Skeletal muscle satellite cell (primary cell): ENCODE measurements around the gene PLXDC1.
"Not testable (repeated sequence)": the region's sequence is repeated elsewhere in the genome, so short reads cannot be mapped to it uniquely, and the experiment has no call there.

Experiments used
- H3K27me3 ChIP-seq: 2 replicates; pipeline ENCODE4 v1.7.0; 2013; ENCODE audit warnings: low read length; ENCODE audit not compliant: control insufficient read depth, insufficient read depth
- H3K36me3 ChIP-seq: 2 replicates; pipeline ENCODE4 v1.7.0; 2013; ENCODE audit warnings: mild to moderate bottlenecking, control low read depth, low read length; ENCODE audit not compliant: insufficient read depth
- H3K4me1 ChIP-seq: 2 replicates; pipeline ENCODE4 v1.7.0; 2013; ENCODE audit warnings: low read length; ENCODE audit not compliant: control insufficient read depth, insufficient read depth
- H3K4me2 ChIP-seq: 2 replicates; pipeline ENCODE4 v1.7.0; 2013; ENCODE audit warnings: mild to moderate bottlenecking, low read length
- H3K4me3 ChIP-seq: 2 replicates; pipeline ENCODE4 v1.7.0; 2013; ENCODE audit warnings: low read length
- H3K9ac ChIP-seq: 2 replicates; pipeline ENCODE4 v1.7.0; 2013; ENCODE audit warnings: mild to moderate bottlenecking, low read depth, low read length, moderate library complexity
- H3K9me3 ChIP-seq: replicated peaks from 2 replicates; pipeline ENCODE4 v1.7.0; 2013; ENCODE audit warnings: mild to moderate bottlenecking, control low read depth, low read length

PLXDC1 gene

DNA sequence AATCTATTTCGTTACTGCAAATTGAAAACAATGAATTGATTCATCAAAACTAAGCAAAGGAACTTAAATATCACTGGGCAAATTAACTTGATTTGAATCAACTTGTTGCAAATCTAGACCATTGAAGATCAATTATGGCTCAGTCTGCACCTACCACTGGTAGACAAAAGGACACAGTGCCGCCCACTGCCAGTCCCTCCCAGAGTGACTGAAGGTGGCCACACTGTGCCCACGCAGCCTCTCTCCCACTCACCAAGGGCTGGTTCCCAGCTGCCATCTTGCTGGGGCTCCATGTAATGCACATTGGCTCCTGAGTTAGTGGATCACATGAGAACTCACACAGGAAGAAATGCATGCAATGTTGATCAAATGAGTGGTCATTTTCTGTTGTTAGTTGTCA, 78.1 kb downstream of the PLXDC1 start:
- H3K4me1 ChIP-seq: no peaks in the 10 kb centered on the region
- no peaks in the 10 kb centered on the region for H3K9me3 ChIP-seq
- H3K4me3 ChIP-seq: no peak overlapping the region
- H3K36me3 ChIP-seq: no peaks in the 10 kb centered on the region
- peaks cover 54% of the 10 kb centered on the region for H3K27me3 ChIP-seq
- no peak overlapping the region for H3K9ac ChIP-seq
- no peak overlapping the region for H3K4me2 ChIP-seq

- Histone ChIP-seq H3K4me1 (no peaks in the 10 kb centered on the region), H3K9ac (no peak overlapping the region), H3K27me3 (peaks cover 55% of the 10 kb centered on the region), H3K4me2 (no peak overlapping the region), H3K36me3 (no peaks in the 10 kb centered on the region), H3K9me3 (no peaks in the 10 kb centered on the region), H3K4me3 (no peak overlapping the region)
Measured at GRCh38 chr17:39071573-39071972, 79.9 kb downstream of the PLXDC1 start.

GRCh38 chr17:39069114-39069756, 82.2 kb downstream of the PLXDC1 start:
- H3K4me1 ChIP-seq: peaks cover 7% of the 10 kb centered on the region
- H3K27me3 ChIP-seq: peaks cover 60% of the 10 kb centered on the region

GRCh38 chr17:39064819-39065218, 86.6 kb downstream of the PLXDC1 start:
- Histone ChIP-seq H3K4me3 (no peak overlapping the region), H3K4me1 (peaks cover 19% of the 10 kb centered on the region), H3K9me3 (no peaks in the 10 kb centered on the region), H3K27me3 (peaks cover 42% of the 10 kb centered on the region), H3K4me2 (no peak overlapping the region), H3K36me3 (no peaks in the 10 kb centered on the region), H3K9ac (no peak overlapping the region)

More at GRCh38 chr17:39069114-39069756, 82.2 kb downstream of the PLXDC1 start:
- no peaks in the 10 kb centered on the region for H3K36me3 ChIP-seq
- no peaks in the 10 kb centered on the region for H3K9me3 ChIP-seq
- H3K4me3 ChIP-seq: no peak overlapping the region
- H3K9ac ChIP-seq: no peak overlapping the region
- no peak overlapping the region for H3K4me2 ChIP-seq

DNA sequence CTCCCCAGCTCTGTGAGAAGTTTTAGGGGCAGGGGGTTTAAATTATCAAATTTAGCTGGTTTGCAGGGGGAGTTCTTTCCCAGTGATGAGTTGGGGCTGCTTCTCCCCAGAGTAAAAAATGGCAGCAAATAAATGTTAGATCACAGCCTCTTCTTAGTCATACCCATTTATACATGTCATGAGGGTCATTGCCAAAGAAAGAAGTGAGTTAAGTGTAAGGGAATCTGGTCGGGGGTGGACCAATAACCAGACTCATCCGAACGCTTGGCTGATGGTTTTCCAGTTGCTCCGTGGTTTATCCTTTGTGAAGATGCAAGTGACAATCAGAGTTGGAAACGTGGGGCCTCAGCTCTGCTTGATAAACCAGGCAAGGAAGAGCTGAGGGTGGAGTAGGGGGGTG, 87.1 kb downstream of the PLXDC1 start:
- peaks cover 39% of the 10 kb centered on the region for H3K27me3 ChIP-seq
- no peaks in the 10 kb centered on the region for H3K36me3 ChIP-seq
- H3K9me3 ChIP-seq: no peaks in the 10 kb centered on the region
- no peak overlapping the region for H3K4me3 ChIP-seq
- peaks cover 19% of the 10 kb centered on the region for H3K4me1 ChIP-seq
- H3K4me2 ChIP-seq: no peak overlapping the region
- H3K9ac ChIP-seq: no peak overlapping the region

DNA sequence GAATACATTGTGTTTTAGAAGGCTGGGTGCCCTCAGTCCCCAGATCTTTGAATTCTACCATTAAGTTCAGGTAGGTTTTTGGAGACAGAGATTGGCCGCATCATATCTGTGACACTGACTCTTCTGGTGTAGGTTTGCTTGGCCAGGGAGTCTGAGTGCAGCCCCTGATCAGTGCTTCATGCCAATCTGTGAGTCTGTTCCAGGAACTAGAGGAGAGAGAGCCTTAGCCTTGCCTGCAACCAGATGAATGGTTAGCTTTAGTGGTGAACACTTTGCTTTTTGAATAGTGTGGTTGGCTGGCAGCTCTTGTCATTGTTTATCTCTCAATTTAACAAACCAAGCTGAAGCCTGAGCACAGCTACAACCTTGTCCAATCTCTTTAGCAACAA, 87.8 kb downstream of the PLXDC1 start:
- Histone ChIP-seq H3K9ac (no peak overlapping the region), H3K9me3 (no peaks in the 10 kb centered on the region), H3K4me2 (no peak overlapping the region), H3K27me3 (peaks cover 39% of the 10 kb centered on the region), H3K4me1 (peaks cover 19% of the 10 kb centered on the region), H3K4me3 (no peak overlapping the region), H3K36me3 (no peaks in the 10 kb centered on the region)

- Histone ChIP-seq H3K9me3 (no peaks in the 10 kb centered on the region), H3K27me3 (peaks cover 37% of the 10 kb centered on the region), H3K4me2 (no peak overlapping the region), H3K36me3 (no peaks in the 10 kb centered on the region), H3K4me1 (peaks cover 19% of the 10 kb centered on the region), H3K9ac (no peak overlapping the region), H3K4me3 (no peak overlapping the region)
Measured at GRCh38 chr17:39062846-39063680, 88.4 kb downstream of the PLXDC1 start.

DNA sequence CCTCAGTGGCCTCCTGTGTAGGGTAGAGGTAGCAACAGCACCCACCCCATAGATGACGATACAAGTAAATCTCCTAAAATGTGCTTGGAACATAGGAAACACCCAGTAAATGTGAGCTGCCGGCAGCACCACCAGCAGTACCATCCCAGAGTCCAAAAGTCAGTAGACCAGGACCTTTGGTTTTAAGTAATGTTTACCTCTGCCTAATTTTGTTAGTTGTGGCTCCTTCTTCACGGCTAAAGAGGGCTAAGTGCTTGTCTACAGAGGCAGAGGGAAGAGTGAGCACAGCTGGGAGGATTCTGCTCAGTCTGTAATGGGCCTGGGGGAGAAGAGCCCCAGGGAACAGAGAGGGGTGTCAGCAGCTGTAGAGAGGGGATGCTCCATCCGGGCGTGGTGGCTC, 92.9 kb downstream of the PLXDC1 start:
- H3K4me2 ChIP-seq: no peak overlapping the region
- no peaks in the 10 kb centered on the region for H3K36me3 ChIP-seq
- H3K9ac ChIP-seq: no peak overlapping the region
- H3K4me3 ChIP-seq: no peak overlapping the region
- peaks cover 15% of the 10 kb centered on the region for H3K27me3 ChIP-seq
- H3K9me3 ChIP-seq: no peaks in the 10 kb centered on the region
- peaks cover 14% of the 10 kb centered on the region for H3K4me1 ChIP-seq

DNA sequence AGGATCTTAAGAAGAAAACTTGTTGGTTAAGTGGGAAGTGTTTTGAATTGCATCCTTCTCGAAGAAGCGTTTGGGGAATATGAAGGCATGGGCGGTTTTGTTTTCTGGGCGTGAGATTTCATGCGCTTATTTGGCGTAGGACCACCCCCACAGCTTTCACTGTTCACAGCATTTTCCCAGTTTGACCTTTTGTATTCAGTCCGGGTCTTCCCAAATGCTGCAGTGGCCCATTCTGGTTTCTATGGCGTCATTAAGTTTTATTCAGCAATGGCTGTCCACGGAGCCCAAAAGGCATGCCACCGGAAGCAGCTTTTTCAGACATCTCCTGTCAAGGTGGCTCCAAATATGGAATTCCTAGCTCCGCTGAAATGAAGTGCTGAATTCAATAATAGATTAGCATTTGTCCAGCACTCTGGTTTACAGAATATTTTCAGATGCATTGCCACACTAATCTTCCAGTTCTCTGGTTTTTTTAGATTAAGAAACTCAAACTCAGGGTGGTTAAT, 93.7 kb downstream of the PLXDC1 start:
- H3K9me3 ChIP-seq: no peaks in the 10 kb centered on the region
- H3K4me2 ChIP-seq: peak overlapping the region; percentile 96
- no peak overlapping the region for H3K9ac ChIP-seq
- peaks cover 6% of the 10 kb centered on the region for H3K4me1 ChIP-seq
- peaks cover 21% of the 10 kb centered on the region for H3K27me3 ChIP-seq
- peak overlapping the region; percentile 78 for H3K4me3 ChIP-seq
- H3K36me3 ChIP-seq: no peaks in the 10 kb centered on the region

DNA sequence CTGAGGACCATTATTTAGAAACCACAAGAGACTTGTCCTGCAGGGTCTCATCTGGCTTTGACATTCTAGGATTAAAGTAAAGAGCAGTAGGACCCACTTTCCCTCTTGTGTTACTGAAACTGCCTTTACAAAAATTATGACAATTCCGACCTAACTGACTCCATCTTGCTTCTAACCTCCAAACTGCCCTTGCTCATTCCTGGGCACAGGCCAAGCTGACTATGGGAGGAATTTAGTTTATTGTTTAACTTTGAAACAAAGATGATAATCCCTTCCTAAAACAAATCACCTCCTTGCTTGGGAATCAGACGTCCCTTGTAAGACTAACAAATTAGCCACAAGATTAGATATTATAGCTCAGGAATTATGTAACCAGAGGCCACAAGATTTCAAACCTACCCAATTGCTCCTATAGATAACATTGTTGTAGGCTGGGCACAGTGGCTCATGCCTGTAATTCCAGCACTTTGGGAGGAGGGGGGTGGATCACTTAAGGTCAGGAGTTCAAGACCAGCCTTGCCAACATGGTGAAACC, 97.3 kb downstream of the PLXDC1 start:
- no peaks in the 10 kb centered on the region for H3K9me3 ChIP-seq
- peaks cover 25% of the 10 kb centered on the region for H3K27me3 ChIP-seq
- H3K4me1 ChIP-seq: peaks cover 4% of the 10 kb centered on the region
- H3K4me3 ChIP-seq: no peak overlapping the region
- H3K9ac ChIP-seq: no peak overlapping the region
- no peak overlapping the region for H3K4me2 ChIP-seq
- H3K36me3 ChIP-seq: no peaks in the 10 kb centered on the region

DNA sequence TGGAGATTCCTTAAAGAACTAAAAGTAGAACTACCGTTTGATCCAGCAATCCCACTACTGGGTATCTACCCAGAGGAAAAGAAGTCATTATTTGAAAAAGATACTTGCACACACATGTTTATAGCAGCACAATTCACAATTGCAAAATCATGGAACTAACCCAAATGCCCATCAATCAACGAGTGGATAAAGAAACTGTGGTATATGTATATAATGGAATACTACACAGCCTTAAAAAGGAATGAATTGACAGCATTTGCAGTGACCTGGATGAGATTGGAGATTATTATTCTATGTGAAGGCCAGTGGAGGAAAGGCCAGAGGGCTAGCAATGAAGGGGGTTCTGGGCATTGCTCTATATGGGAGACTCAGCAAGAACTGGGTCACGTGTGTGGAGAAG, 99.0 kb downstream of the PLXDC1 start:
- not testable (repeated sequence) for H3K4me1 ChIP-seq, H3K9ac ChIP-seq, H3K4me3 ChIP-seq, H3K4me2 ChIP-seq, H3K9me3 ChIP-seq, H3K36me3 ChIP-seq
- peaks cover 25% of the 10 kb centered on the region for H3K27me3 ChIP-seq
